GM23248 (cell line): ENCODE measurements around the gene CAPN2. TPM values are rescaled to one million over a fixed set of nuclear protein-coding genes. Genes with fewer than 3 reads are reported as not detected.

Source experiments
- DNase-seq: peaks from one replicate; pipeline ENCODE4 v3.0.0-alpha.2; 2015
- H2AFZ ChIP-seq: fragments of 200-600 bp; sonication (generic); 2 replicates; pipeline ENCODE4 v1.6.1; 2016; ENCODE audit warnings: antibody characterized with exemption
- H3F3A ChIP-seq: fragments of 200-600 bp; sonication (generic); 2 replicates; pipeline ENCODE4 v1.6.1; 2016; ENCODE audit warnings: mild to moderate bottlenecking, antibody characterized with exemption, mixed run types; ENCODE audit not compliant: insufficient read depth
- H3K27ac ChIP-seq: fragments of 200-600 bp; sonication (generic); 2 replicates; pipeline ENCODE4 v1.5.1; 2016; ENCODE audit warnings: mild to moderate bottlenecking
- H3K27me3 ChIP-seq: fragments of 200-600 bp; sonication (generic); replicated peaks from 2 replicates; pipeline ENCODE4 v1.6.1; 2016; ENCODE audit warnings: mild to moderate bottlenecking; ENCODE audit not compliant: insufficient read depth
- H3K36me3 ChIP-seq: fragments of 200-600 bp; sonication (generic); 2 replicates; pipeline ENCODE4 v1.6.1; 2016; ENCODE audit warnings: low read depth, mild to moderate bottlenecking
- H3K4me1 ChIP-seq: fragments of 200-600 bp; sonication (generic); 2 replicates; pipeline ENCODE4 v1.6.1; 2016; ENCODE audit warnings: mild to moderate bottlenecking; ENCODE audit not compliant: insufficient read depth
- H3K4me2 ChIP-seq: fragments of 200-600 bp; sonication (generic); one replicate; pipeline ENCODE4 v1.6.1; 2016; ENCODE audit warnings: mild to moderate bottlenecking; ENCODE audit not compliant: unreplicated experiment
- H3K4me3 ChIP-seq: fragments of 200-600 bp; sonication (generic); 2 replicates; pipeline ENCODE4 v1.5.1; 2016; ENCODE audit warnings: mild to moderate bottlenecking
- H3K79me2 ChIP-seq: fragments of 200-600 bp; sonication (generic); 2 replicates; pipeline ENCODE4 v1.6.1; 2016; ENCODE audit warnings: mild to moderate bottlenecking; ENCODE audit not compliant: insufficient read depth
- H3K9ac ChIP-seq: fragments of 200-600 bp; sonication (generic); 2 replicates; pipeline ENCODE4 v1.6.1; 2016; ENCODE audit warnings: mild to moderate bottlenecking
- H3K9me2 ChIP-seq: fragments of 200-600 bp; sonication (generic); 2 replicates; pipeline ENCODE4 v1.6.1; 2016; ENCODE audit warnings: mixed run types, mild to moderate bottlenecking, moderate library complexity; ENCODE audit not compliant: insufficient read depth
- H3K9me3 ChIP-seq: fragments of 200-600 bp; sonication (generic); one replicate; pipeline ENCODE4 v1.6.1; 2017; ENCODE audit warnings: low read depth
- H4K20me1 ChIP-seq: fragments of 200-600 bp; sonication (generic); 2 replicates; pipeline ENCODE4 v1.6.0; 2016; ENCODE audit not compliant: insufficient read depth
- EZH2 ChIP-seq: fragments of 200-600 bp; sonication (generic); IDR thresholded peaks from 2 replicates; pipeline ENCODE4 v1.6.1; 2018; ENCODE audit warnings: antibody characterized with exemption, mild to moderate bottlenecking; ENCODE audit not compliant: insufficient read depth, poor library complexity, severe bottlenecking
- EZH2phosphoT487 ChIP-seq: fragments of 200-600 bp; sonication (generic); IDR thresholded peaks from 2 replicates; pipeline ENCODE4 v1.6.1; 2018; ENCODE audit warnings: antibody characterized with exemption, moderate library complexity, mild to moderate bottlenecking, low read depth; ENCODE audit not compliant: insufficient read depth
- WGBS, 2 experiments: methylation state at CpG; one replicate each; pipeline ENCODE4 v1.1.6; 2015 to 2017; ENCODE audit warnings: low lambda C conversion rate in 2 of 2, low coverage in 1 of 2; ENCODE audit errors: missing lambda C conversion rate in 2 of 2; 5-methylcytosine and 5-hydroxymethylcytosine counted together
- in situ Hi-C: fragments of 300-500 bp; cut with MboI; formaldehyde crosslinking; loops from 2 replicates; pipeline ENCODE4 v1.15.0; 2020
- polyA plus RNA-seq: library from polyadenylated mRNA; unstranded; fragments of >200 nt; fragmentation: Nextera tagmentation; extraction: Ambion mirVana; gene quantifications from 2 replicates; pipeline ENCODE4 v1.2.1, GENCODE V29; 2016
- total RNA-seq: library from RNA; depleted of rRNA; stranded (reverse); fragments of >200 nt; shearing (Covaris generic); gene quantifications from 2 replicates; pipeline ENCODE4 v1.2.3, GENCODE V29; 2014

The CAPN2 gene
- total and polyA plus RNA-seq, 2 experiments from 2014 or later = 214 to 261 TPM

GRCh38 chr1:223714849-223715603, 2.7 kb downstream of the CAPN2 start:
- no peak overlapping the region for H2AFZ ChIP-seq
- H3K9me2 ChIP-seq = no peaks in the 10 kb centered on the region
- WGBS, 2 experiments = 41 to 43% methylated on average over 9 of the region's 9 CpGs
- no peaks in the 10 kb centered on the region for H3K9me3 ChIP-seq
- H4K20me1 ChIP-seq = peaks cover 4% of the 10 kb centered on the region; the same call in 1 of the 2 replicates
- in situ Hi-C loops = no loop called here
- no peaks in the 10 kb centered on the region for H3K27me3 ChIP-seq
- peaks cover 61% of the 10 kb centered on the region for H3K4me1 ChIP-seq
- peak overlapping the region; percentile 97 for H3K9ac ChIP-seq
- H3K27ac ChIP-seq = peak overlapping the region; percentile 87
- peaks cover 83% of the 10 kb centered on the region for H3K79me2 ChIP-seq
- peak overlapping the region; percentile 98 for H3K4me2 ChIP-seq
- H3K36me3 ChIP-seq = peaks cover 14% of the 10 kb centered on the region
- H3K4me3 ChIP-seq = peak overlapping the region; percentile 89
- peaks cover 75% of the 10 kb centered on the region for H3F3A ChIP-seq
- peak; percentile 89 for DNase-seq
- no peak for TF ChIP-seq EZH2phosphoT487
- no peak for TF ChIP-seq EZH2

GRCh38 chr1:223715604-223716172, 3.3 kb downstream of the CAPN2 start:
- in situ Hi-C loops = no loop called here

GRCh38 chr1:223716302-223716862, 4.0 kb downstream of the CAPN2 start:
- no peaks in the 10 kb centered on the region for H3K27me3 ChIP-seq
- peak overlapping the region; percentile 97 for H3K9ac ChIP-seq
- H3K9me3 ChIP-seq = no peaks in the 10 kb centered on the region
- H3K4me3 ChIP-seq = peak overlapping the region; percentile 89
- DNase-seq = peak; percentile 60
- H3K4me2 ChIP-seq = peak overlapping the region; percentile 98
- peaks cover 75% of the 10 kb centered on the region for H3K4me1 ChIP-seq
- peaks cover 81% of the 10 kb centered on the region for H3F3A ChIP-seq
- in situ Hi-C loops = no loop called here
- H2AFZ ChIP-seq = no peak overlapping the region
- peaks cover 4% of the 10 kb centered on the region; the same call in 1 of the 2 replicates for H4K20me1 ChIP-seq
- H3K9me2 ChIP-seq = no peaks in the 10 kb centered on the region
- 5 to 9% methylated on average over 7 of the region's 7 CpGs for WGBS, 2 experiments
- TF ChIP-seq EZH2 (no peak), EZH2phosphoT487 (no peak)
- peaks cover 18% of the 10 kb centered on the region for H3K36me3 ChIP-seq
- H3K27ac ChIP-seq = peak overlapping the region; percentile 87
- peaks cover 85% of the 10 kb centered on the region for H3K79me2 ChIP-seq

More at GRCh38 chr1:223715604-223716172, 3.3 kb downstream of the CAPN2 start:
- DNase-seq = no peak
- Histone ChIP-seq H3K9ac (peak overlapping the region; percentile 97), H3K4me2 (peak overlapping the region; percentile 98), H4K20me1 (peaks cover 4% of the 10 kb centered on the region; the same call in 1 of the 2 replicates), H2AFZ (no peak overlapping the region), H3F3A (peaks cover 82% of the 10 kb centered on the region), H3K27ac (peak overlapping the region; percentile 87), H3K36me3 (peaks cover 18% of the 10 kb centered on the region), H3K4me1 (peaks cover 68% of the 10 kb centered on the region), H3K9me3 (no peaks in the 10 kb centered on the region), H3K9me2 (no peaks in the 10 kb centered on the region), H3K79me2 (peaks cover 83% of the 10 kb centered on the region), H3K27me3 (no peaks in the 10 kb centered on the region), H3K4me3 (peak overlapping the region; percentile 89)
- TF ChIP-seq EZH2phosphoT487 = no peak
- WGBS, 2 experiments = 49 to 50% methylated on average over 6 of the region's 6 CpGs

GRCh38 chr1:223717123-223717522, 4.8 kb downstream of the CAPN2 start:
- peak overlapping the region; percentile 87; the same call in 1 of the 2 replicates for H3K27ac ChIP-seq
- in situ Hi-C loops = no loop called here
- H3K4me3 ChIP-seq = no peak overlapping the region
- H3K9me2 ChIP-seq = no peaks in the 10 kb centered on the region
- H3K4me1 ChIP-seq = peaks cover 79% of the 10 kb centered on the region
- H4K20me1 ChIP-seq = peaks cover 4% of the 10 kb centered on the region; the same call in 1 of the 2 replicates
- no peak for TF ChIP-seq EZH2
- no peak for TF ChIP-seq EZH2phosphoT487
- no peak overlapping the region for H2AFZ ChIP-seq
- peak overlapping the region; percentile 97 for H3K9ac ChIP-seq
- H3K79me2 ChIP-seq = peaks cover 86% of the 10 kb centered on the region
- H3K27me3 ChIP-seq = no peaks in the 10 kb centered on the region
- no peaks in the 10 kb centered on the region for H3K9me3 ChIP-seq
- peaks cover 18% of the 10 kb centered on the region for H3K36me3 ChIP-seq
- H3F3A ChIP-seq = peaks cover 83% of the 10 kb centered on the region
- H3K4me2 ChIP-seq = peak overlapping the region; percentile 98
- WGBS, 2 experiments = 81 to 89% methylated on average over 5 of the region's 5 CpGs
- DNase-seq = no peak
